H9 (cell line): ENCODE results near the gene CDH7. TPM values are rescaled to one million over a fixed set of nuclear protein-coding genes. Genes with fewer than 3 reads are reported as not detected.

Experiments used
- DNase-seq: peaks from one replicate; pipeline ENCODE4 v3.0.0-alpha.2; 2017
- H2AFZ ChIP-seq: one replicate; pipeline ENCODE4 v1.6.1; 2013; ENCODE audit warnings: mild to moderate bottlenecking, low read length, control low read depth, moderate library complexity
- H2AK5ac ChIP-seq: 2 replicates; pipeline ENCODE4 v1.6.1; 2013; ENCODE audit warnings: low read length, control low read depth, mixed read lengths; ENCODE audit not compliant: insufficient read length
- H2BK120ac ChIP-seq: one replicate; pipeline ENCODE4 v1.6.1; 2013; ENCODE audit warnings: low read depth, mild to moderate bottlenecking, low read length, control low read depth, inconsistent platforms; ENCODE audit not compliant: poor library complexity, severe bottlenecking
- H2BK12ac ChIP-seq: 2 replicates; pipeline ENCODE4 v1.6.1; 2013; ENCODE audit warnings: low read length, control low read depth, mixed read lengths, low read depth; ENCODE audit not compliant: insufficient read length
- H2BK15ac ChIP-seq: 2 replicates; pipeline ENCODE4 v1.6.1; 2013; ENCODE audit warnings: low read depth, low read length, control low read depth
- H2BK20ac ChIP-seq: one replicate; pipeline ENCODE4 v1.6.1; 2013; ENCODE audit warnings: low read depth, mild to moderate bottlenecking, low read length, control low read depth, inconsistent platforms; ENCODE audit not compliant: poor library complexity, severe bottlenecking
- H2BK5ac ChIP-seq: 2 replicates; pipeline ENCODE4 v1.6.1; 2013; ENCODE audit warnings: low read length, control low read depth, mixed read lengths; ENCODE audit not compliant: insufficient read length
- H3K14ac ChIP-seq: 2 replicates; pipeline ENCODE4 v1.6.1; 2013; ENCODE audit warnings: low read length, control low read depth; ENCODE audit not compliant: insufficient read depth
- H3K18ac ChIP-seq: 2 replicates; pipeline ENCODE4 v1.6.1; 2013; ENCODE audit warnings: low read depth, mild to moderate bottlenecking, mixed read lengths, low read length, control low read depth; ENCODE audit not compliant: insufficient read length
- H3K23ac ChIP-seq: 2 replicates; pipeline ENCODE4 v1.6.1; 2013; ENCODE audit warnings: low read length, control low read depth, mixed read lengths, low read depth; ENCODE audit not compliant: insufficient read length
- H3K23me2 ChIP-seq: 2 replicates; pipeline ENCODE4 v1.6.1; 2013; ENCODE audit warnings: low read depth, mild to moderate bottlenecking, mixed read lengths, low read length, control low read depth; ENCODE audit not compliant: insufficient read length, poor library complexity, severe bottlenecking
- H3K27ac ChIP-seq: 2 replicates; pipeline ENCODE4 v1.5.1; 2013; ENCODE audit warnings: low read length, control low read depth, mixed read lengths, low read depth; ENCODE audit not compliant: insufficient read length
- H3K27me3 ChIP-seq: 2 replicates; pipeline ENCODE4 v1.6.1; 2013; ENCODE audit warnings: low read length, control low read depth, inconsistent platforms; ENCODE audit not compliant: insufficient read depth
- H3K4ac ChIP-seq: 2 replicates; pipeline ENCODE4 v1.6.1; 2013; ENCODE audit warnings: low read depth, mild to moderate bottlenecking, control low read depth, inconsistent platforms, low read length, moderate library complexity
- H3K4me1 ChIP-seq: 2 replicates; pipeline ENCODE4 v1.6.1; 2013; ENCODE audit warnings: low read length, control low read depth, inconsistent platforms; ENCODE audit not compliant: insufficient read depth
- H3K4me2 ChIP-seq: 2 replicates; pipeline ENCODE4 v1.6.1; 2013; ENCODE audit warnings: low read length, control low read depth, mixed read lengths; ENCODE audit not compliant: insufficient read length, insufficient read depth
- H3K56ac ChIP-seq: 2 replicates; pipeline ENCODE4 v1.6.1; 2013; ENCODE audit warnings: low read depth, mild to moderate bottlenecking, mixed read lengths, low read length, control low read depth; ENCODE audit not compliant: insufficient read length
- H3K79me1 ChIP-seq: 2 replicates; pipeline ENCODE4 v1.6.1; 2013; ENCODE audit warnings: low read depth, mild to moderate bottlenecking, moderate library complexity, low read length, control low read depth, inconsistent platforms; ENCODE audit not compliant: insufficient read depth, poor library complexity, severe bottlenecking
- H3K79me2 ChIP-seq: 2 replicates; pipeline ENCODE4 v1.6.1; 2013; ENCODE audit warnings: low read length, control low read depth, inconsistent platforms; ENCODE audit not compliant: insufficient read depth
- H3K9ac ChIP-seq: 2 replicates; pipeline ENCODE4 v1.6.1; 2013; ENCODE audit warnings: low read length, control low read depth, mixed read lengths; ENCODE audit not compliant: insufficient read length; ENCODE audit errors: extremely low read depth
- H3K9me3 ChIP-seq: one replicate; pipeline ENCODE4 v1.6.1; 2013; ENCODE audit warnings: low read depth, low read length, inconsistent platforms; ENCODE audit not compliant: control insufficient read depth
- H3T11ph ChIP-seq: one replicate; pipeline ENCODE4 v1.6.1; 2013; ENCODE audit warnings: mild to moderate bottlenecking, low read length, control low read depth, inconsistent platforms
- H4K20me1 ChIP-seq: one replicate; pipeline ENCODE4 v1.6.1; 2013; ENCODE audit not compliant: control insufficient read depth, insufficient read length, insufficient read depth
- H4K5ac ChIP-seq: 2 replicates; pipeline ENCODE4 v1.6.1; 2013; ENCODE audit warnings: low read depth, mild to moderate bottlenecking, mixed read lengths, low read length, control low read depth; ENCODE audit not compliant: insufficient read length
- H4K8ac ChIP-seq: replicated peaks from 2 replicates; pipeline ENCODE4 v1.6.1; 2013; ENCODE audit warnings: low read length, control low read depth, mixed read lengths, low read depth; ENCODE audit not compliant: insufficient read length
- H4K91ac ChIP-seq: 2 replicates; pipeline ENCODE4 v1.6.1; 2013; ENCODE audit warnings: low read depth, mild to moderate bottlenecking, moderate library complexity, mixed read lengths, low read length, control low read depth; ENCODE audit not compliant: insufficient read length
- H3K27ac Mint-ChIP-seq, 3 experiments: 2 replicates in 2 of 3; 3 replicates in 1 of 3; pipeline ENCODE4 v1.8.0; 2020 to 2021; ENCODE audit warnings: mixed read lengths in 3 of 3, mild to moderate bottlenecking in 1 of 3, moderate library complexity in 1 of 3
- H3K27me3 Mint-ChIP-seq: 2 replicates; pipeline ENCODE4 v1.8.0; 2021; ENCODE audit warnings: low read depth, mild to moderate bottlenecking, moderate library complexity, mixed read lengths
- H3K36me3 Mint-ChIP-seq, 3 experiments: 2 replicates in 2 of 3; 3 replicates in 1 of 3; pipeline ENCODE4 v1.8.0; 2020 to 2021; ENCODE audit warnings: low read depth in 3 of 3, mixed read lengths in 3 of 3; ENCODE audit not compliant: insufficient read depth in 1 of 3
- H3K4me1 Mint-ChIP-seq, 2 experiments: 2 replicates each; pipeline ENCODE4 v1.8.0; 2020; ENCODE audit warnings: mixed read lengths in 2 of 2
- H3K4me3 Mint-ChIP-seq, 2 experiments: 2 replicates in 1 of 2; 3 replicates in 1 of 2; pipeline ENCODE4 v1.8.0; 2020 to 2021; ENCODE audit warnings: mild to moderate bottlenecking in 2 of 2, mixed read lengths in 2 of 2, moderate library complexity in 1 of 2
- H3K9me3 Mint-ChIP-seq, 2 experiments: 2 replicates in 1 of 2; 3 replicates in 1 of 2; pipeline ENCODE4 v1.8.0; 2020; ENCODE audit warnings: mild to moderate bottlenecking in 2 of 2, mixed read lengths in 2 of 2, moderate library complexity in 1 of 2
- WGBS: extraction: QIAGEN DNeasy Blood & Tissue Kit; methylation state at CpG from one replicate; pipeline ENCODE4 v1.1.7; 2013; ENCODE audit warnings: missing lambda C conversion rate, low lambda C conversion rate, mixed read lengths; ENCODE audit not compliant: insufficient read length; ENCODE audit errors: extremely low coverage; 5-methylcytosine and 5-hydroxymethylcytosine counted together
- total RNA-seq: library from RNA; stranded (reverse); gene quantifications from 2 replicates; pipeline ENCODE4 v1.2.1, GENCODE V29; 2021
- TF ChIP-seq, protein P1 (sequence below): fragments of 200-600 bp; sonication (generic); conservative IDR thresholded peaks from 3 replicates; pipeline ENCODE4 v1.8.0; 2021; ENCODE audit warnings: antibody characterized with exemption, mild to moderate bottlenecking

The CDH7 gene
- total RNA-seq, 1 experiment from 2014 or later = 0.13 TPM

DNA sequence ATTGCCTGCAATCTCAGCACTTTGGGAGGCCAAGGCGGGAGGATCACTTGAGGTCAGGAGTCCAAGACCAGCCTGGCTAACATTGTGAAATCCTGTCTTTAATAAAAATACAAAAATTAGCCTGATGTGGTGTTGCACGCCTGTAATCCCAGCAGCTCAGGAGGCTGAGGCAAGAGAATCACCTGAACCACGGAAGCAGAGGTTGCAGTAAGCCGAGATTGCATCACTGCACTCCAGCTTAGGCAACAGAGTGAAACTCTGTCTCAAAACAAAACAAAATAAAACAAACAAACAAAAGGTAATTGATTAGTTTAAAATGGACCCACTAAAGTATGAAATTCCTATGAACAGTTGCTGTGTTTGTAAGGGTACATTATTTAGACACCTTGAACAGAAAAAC, 39.8 kb downstream of the CDH7 start:
- no peak overlapping the region for H4K91ac ChIP-seq
- no peak overlapping the region for H3K9ac ChIP-seq
- H2BK20ac ChIP-seq = no peak overlapping the region
- WGBS = no CpG with 5 or more reads among the region's 4 CpGs
- no peak overlapping the region for H3K14ac ChIP-seq
- no peak overlapping the region for H4K5ac ChIP-seq
- H2BK5ac ChIP-seq = no peak overlapping the region
- no peak overlapping the region for H3K4ac ChIP-seq
- no peak overlapping the region for H3K18ac ChIP-seq
- H3K4me3 Mint-ChIP-seq = no peak overlapping the region
- no peaks in the 10 kb centered on the region for H3K79me2 ChIP-seq
- H3K79me1 ChIP-seq = no peaks in the 10 kb centered on the region
- H2BK12ac ChIP-seq = no peak overlapping the region
- H3K27ac Mint-ChIP-seq = no peak overlapping the region
- H3T11ph ChIP-seq = no peak overlapping the region
- no peak overlapping the region for H2AFZ ChIP-seq
- no peak for DNase-seq
- no peaks in the 10 kb centered on the region for H3K9me3 Mint-ChIP-seq
- H3K23me2 ChIP-seq = no peaks in the 10 kb centered on the region
- no peak overlapping the region for H3K27ac ChIP-seq
- no peaks in the 10 kb centered on the region for H3K4me1 Mint-ChIP-seq
- no peak overlapping the region for H3K56ac ChIP-seq
- no peaks in the 10 kb centered on the region for H3K27me3 ChIP-seq
- TF ChIP-seq, protein P1, sequence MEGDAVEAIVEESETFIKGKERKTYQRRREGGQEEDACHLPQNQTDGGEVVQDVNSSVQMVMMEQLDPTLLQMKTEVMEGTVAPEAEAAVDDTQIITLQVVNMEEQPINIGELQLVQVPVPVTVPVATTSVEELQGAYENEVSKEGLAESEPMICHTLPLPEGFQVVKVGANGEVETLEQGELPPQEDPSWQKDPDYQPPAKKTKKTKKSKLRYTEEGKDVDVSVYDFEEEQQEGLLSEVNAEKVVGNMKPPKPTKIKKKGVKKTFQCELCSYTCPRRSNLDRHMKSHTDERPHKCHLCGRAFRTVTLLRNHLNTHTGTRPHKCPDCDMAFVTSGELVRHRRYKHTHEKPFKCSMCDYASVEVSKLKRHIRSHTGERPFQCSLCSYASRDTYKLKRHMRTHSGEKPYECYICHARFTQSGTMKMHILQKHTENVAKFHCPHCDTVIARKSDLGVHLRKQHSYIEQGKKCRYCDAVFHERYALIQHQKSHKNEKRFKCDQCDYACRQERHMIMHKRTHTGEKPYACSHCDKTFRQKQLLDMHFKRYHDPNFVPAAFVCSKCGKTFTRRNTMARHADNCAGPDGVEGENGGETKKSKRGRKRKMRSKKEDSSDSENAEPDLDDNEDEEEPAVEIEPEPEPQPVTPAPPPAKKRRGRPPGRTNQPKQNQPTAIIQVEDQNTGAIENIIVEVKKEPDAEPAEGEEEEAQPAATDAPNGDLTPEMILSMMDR = no peak
- no peak overlapping the region for H4K8ac ChIP-seq
- no peaks in the 10 kb centered on the region for H3K9me3 ChIP-seq
- H3K4me1 ChIP-seq = no peaks in the 10 kb centered on the region
- H3K36me3 Mint-ChIP-seq = no peaks in the 10 kb centered on the region
- H2BK120ac ChIP-seq = no peak overlapping the region
- H4K20me1 ChIP-seq = no peaks in the 10 kb centered on the region
- H3K23ac ChIP-seq = no peak overlapping the region
- no peak overlapping the region for H3K4me2 ChIP-seq
- H2AK5ac ChIP-seq = no peak overlapping the region
- no peak overlapping the region for H2BK15ac ChIP-seq
- peaks cover 3% of the 10 kb centered on the region for H3K27me3 Mint-ChIP-seq
